Limb (tissue), 2 donors: ENCODE measurements around the gene ZFYVE21.

Experiments used
- DNase-seq, 2 donors: peaks; one replicate each; pipeline ENCODE4 v3.0.0-alpha.2; 2016; ENCODE audit errors: extremely low spot score in 2 of 2

ZFYVE21 gene

GRCh38 chr14:103724116-103724515 lies 8.5 kb downstream of the ZFYVE21 start:
- peak in 1 of 2 donors; percentile 15 for DNase-seq

- no peak for DNase-seq
Observed at GRCh38 chr14:103725001-103725682, 9.5 kb downstream of the ZFYVE21 start.

GRCh38 chr14:103725739-103726395 lies 10.3 kb downstream of the ZFYVE21 start:
- no peak for DNase-seq

DNA sequence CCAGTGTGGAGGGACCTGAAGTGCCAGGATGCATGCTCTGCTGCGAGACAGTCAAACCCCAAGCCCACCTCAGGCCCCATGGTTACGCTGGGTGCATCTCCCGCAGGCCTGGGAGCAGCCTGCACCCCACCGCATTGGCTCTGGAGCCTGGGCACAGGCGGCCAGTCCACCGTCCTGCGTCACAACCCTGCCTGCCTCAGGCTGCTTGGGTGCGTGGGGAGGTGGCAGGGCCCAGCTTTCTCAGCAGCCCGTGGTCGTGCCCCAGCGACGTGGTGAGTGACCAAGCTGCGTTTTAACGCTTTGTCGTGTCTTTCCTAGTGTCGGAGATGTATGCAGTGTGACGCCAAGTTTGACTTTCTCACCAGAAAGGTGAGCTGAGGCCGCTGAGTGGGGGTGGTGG lies 10.9 kb downstream of the ZFYVE21 start:
- DNase-seq = no peak

- peak in 1 of 2 donors; percentile 57 for DNase-seq
Observed at GRCh38 chr14:103727313-103727980, 11.8 kb downstream of the ZFYVE21 start.

GRCh38 chr14:103728141-103728540 lies 12.5 kb downstream of the ZFYVE21 start:
- DNase-seq = no peak

DNA sequence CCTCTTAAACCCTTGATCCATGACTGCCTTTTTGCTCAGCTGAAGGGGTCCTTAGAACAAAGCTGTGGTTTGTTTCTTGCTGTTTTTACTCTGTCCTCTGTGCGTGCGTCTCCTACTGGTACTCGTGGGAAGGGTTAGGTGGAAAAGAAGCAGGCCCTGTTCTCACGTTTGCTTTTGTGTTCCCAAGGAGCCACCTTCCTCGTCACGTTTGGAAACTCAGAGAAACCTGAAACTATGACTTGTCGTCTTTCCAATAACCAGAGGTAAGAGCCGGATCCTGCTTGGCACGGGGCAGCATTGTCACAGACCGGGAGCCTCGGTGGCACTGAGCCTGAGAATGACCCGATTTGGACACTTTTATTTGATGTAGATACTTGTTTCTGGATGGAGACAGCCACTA lies 13.1 kb downstream of the ZFYVE21 start:
- DNase-seq = no peak

- DNase-seq = peak in 1 of 2 donors; percentile 20
Observed at GRCh38 chr14:103729496-103730448, 14.2 kb downstream of the ZFYVE21 start.

- peak in 1 of 2 donors; percentile 29 for DNase-seq
Observed at GRCh38 chr14:103730490-103731035, 15.0 kb downstream of the ZFYVE21 start.

DNA sequence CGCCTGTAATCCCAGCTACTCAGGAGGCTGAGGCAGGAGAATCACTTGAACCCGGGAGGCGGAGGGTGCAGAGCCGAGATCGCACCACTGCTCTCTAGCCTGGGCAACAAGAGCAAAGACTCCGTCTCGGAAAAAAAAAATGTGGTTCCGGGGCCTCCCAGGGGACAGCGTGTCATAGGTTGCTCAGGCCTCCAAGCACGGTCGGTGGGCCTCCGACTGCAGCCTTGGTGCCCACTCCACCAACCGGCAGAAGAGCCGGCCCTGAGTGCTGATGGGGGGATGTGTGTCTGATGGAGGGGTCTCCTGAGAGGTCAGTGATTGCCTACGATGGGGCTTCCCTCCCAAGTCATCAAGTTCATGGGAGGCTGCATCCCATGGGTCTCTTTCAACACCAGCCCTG lies 15.9 kb downstream of the ZFYVE21 start:
- DNase-seq = no peak

DNA sequence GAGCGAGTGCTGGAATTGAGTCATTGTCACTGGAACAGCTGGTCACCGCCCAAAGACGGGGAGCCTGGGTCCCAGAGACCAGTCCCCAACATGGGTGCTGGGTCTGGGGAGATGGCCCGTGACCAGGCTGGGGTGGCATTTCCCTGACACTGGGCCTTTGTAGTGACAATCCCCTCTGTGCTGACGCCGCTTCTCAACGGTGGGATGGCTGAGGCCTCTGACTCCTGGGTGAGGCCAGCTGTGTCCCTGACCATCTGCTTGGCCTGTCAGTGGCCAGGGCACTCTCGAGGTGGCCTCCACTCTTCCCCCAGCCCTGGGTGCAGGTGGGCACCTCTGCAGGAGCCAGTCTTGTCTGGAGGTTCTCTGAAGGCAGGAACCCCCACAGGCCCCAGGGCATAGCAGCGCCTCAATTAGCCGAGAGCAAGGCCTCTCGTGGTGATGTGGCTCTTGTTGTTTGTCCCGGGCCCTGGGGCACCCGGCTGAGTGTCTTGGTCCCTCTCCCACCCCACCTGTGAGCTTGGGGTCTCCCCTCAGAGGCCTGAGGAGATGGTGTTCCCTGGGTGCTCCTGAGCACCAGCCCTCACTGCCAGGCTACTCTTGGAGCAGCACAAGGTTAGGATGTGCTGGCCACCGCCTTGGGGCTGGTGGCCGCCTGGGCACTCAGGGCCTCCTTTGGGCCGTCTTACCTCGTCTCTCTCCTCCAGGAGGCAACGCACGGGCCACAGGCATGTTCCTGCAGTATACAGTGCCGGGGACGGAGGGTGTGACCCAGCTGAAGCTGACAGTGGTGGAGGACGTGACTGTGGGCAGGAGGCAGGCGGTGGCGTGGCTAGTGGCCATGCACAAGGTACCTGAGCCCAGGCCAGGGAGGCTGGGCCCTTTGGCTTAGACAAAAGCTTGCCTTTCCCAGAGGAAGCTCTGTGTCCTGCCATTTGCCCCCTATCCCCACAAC lies 16.6 kb downstream of the ZFYVE21 start:
- no peak for DNase-seq

DNA sequence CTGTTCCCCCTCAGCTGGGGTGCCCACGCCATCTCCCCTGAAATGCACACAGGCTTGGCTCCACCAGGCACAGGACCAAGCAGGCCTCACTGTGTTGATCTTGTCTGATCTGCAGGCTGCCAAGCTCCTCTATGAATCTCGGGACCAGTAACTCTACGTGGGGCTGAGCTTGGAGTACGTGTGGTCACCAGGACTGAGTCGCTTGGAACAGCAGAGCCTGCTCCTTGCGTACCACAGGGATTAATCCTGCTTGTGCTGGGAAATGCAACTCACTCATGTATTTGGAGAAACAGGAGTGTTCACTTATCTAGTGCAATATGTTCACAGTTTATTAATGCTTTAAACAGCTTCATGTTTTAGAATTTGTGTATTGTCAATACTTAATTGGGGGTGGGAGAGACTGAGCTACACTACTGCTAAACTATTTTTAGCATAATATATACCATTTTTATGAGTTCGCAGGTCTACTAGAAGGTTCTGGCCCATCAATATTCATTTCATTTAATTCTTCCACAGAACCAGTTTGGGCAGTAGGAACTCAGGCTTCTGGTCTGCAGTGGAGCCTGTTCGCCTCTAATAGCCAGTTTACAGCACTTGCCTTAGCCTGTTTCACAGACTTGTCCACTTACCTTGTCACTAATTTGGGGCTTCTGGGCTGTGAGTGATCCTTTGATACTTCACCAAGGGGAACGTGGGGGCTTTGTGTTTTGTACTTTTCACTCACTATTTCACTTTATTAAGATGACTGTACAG lies 17.4 kb downstream of the ZFYVE21 start:
- DNase-seq = no peak

GRCh38 chr14:103733651-103734050 lies 18.0 kb downstream of the ZFYVE21 start:
- no peak for DNase-seq

- DNase-seq = no peak
Observed at GRCh38 chr14:103734081-103734888, 18.7 kb downstream of the ZFYVE21 start.

GRCh38 chr14:103735022-103735421 lies 19.4 kb downstream of the ZFYVE21 start:
- peak in 1 of 2 donors; percentile 22 for DNase-seq

- no peak for DNase-seq
Observed at GRCh38 chr14:103735439-103735814, 19.8 kb downstream of the ZFYVE21 start.

- peak in 1 of 2 donors; percentile 40 for DNase-seq
Observed at GRCh38 chr14:103735815-103736545, 20.4 kb downstream of the ZFYVE21 start.
